Ishikawa (cell line): ENCODE results near the gene KHSRP.

Source experiments
- CEBPB ChIP-seq: IDR thresholded peaks from 2 replicates; pipeline ENCODE4 v1.6.1; 2012
- CREB1 ChIP-seq: IDR thresholded peaks from 2 replicates; pipeline ENCODE4 v1.6.1; 2012; ENCODE audit warnings: low read depth
- EGR1 ChIP-seq: IDR thresholded peaks from 2 replicates; pipeline ENCODE4 v1.6.1; 2012
- EP300 ChIP-seq: IDR thresholded peaks from 2 replicates; pipeline ENCODE4 v1.6.1; 2012; ENCODE audit warnings: borderline replicate concordance
- FOXM1 ChIP-seq: IDR thresholded peaks from 2 replicates; pipeline ENCODE4 v1.6.1; 2012; ENCODE audit warnings: low read depth, borderline replicate concordance
- NFIC ChIP-seq: IDR thresholded peaks from 2 replicates; pipeline ENCODE4 v1.6.1; 2012
- RAD21 ChIP-seq: IDR thresholded peaks from 2 replicates; pipeline ENCODE4 v1.6.1; 2012; ENCODE audit warnings: low read depth
- TAF1 ChIP-seq: IDR thresholded peaks from 2 replicates; pipeline ENCODE4 v1.6.1; 2012; ENCODE audit warnings: low read depth, mild to moderate bottlenecking
- TCF12 ChIP-seq: IDR thresholded peaks from 2 replicates; pipeline ENCODE4 v1.6.1; 2012; ENCODE audit warnings: low read depth
- TEAD4 ChIP-seq: IDR thresholded peaks from 2 replicates; pipeline ENCODE4 v1.6.1; 2012
- YY1 ChIP-seq: IDR thresholded peaks from 2 replicates; pipeline ENCODE4 v1.6.1; 2012; ENCODE audit warnings: low read depth
- ZBTB7A ChIP-seq: IDR thresholded peaks from 2 replicates; pipeline ENCODE4 v1.6.1; 2012; ENCODE audit warnings: low read depth
- TF ChIP-seq, protein P1 (sequence below): IDR thresholded peaks from 2 replicates; pipeline ENCODE4 v1.6.1; 2012
- TF ChIP-seq, protein P2 (sequence below): IDR thresholded peaks from 2 replicates; pipeline ENCODE4 v1.6.1; 2012; ENCODE audit warnings: low read depth, mild to moderate bottlenecking
- TF ChIP-seq, protein P3 (sequence below): IDR thresholded peaks from 2 replicates; pipeline ENCODE4 v1.6.1; 2012

Gene KHSRP

DNA sequence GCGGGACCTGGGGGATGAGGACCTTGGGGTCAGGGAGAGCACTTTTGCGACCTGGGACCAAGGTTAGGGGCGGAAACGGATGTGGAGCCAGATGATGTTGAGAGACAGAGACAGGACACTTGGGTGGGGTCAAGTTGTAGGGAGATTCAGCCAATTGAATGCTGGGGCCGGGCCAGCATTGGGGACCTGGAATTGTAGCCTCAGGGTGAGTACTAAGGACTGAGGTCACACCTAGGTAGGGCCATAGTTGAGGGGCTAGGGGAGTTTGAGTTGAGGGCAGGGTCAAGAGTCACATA lies 50.9 kb downstream of the KHSRP start:
- TF ChIP-seq, protein P1, sequence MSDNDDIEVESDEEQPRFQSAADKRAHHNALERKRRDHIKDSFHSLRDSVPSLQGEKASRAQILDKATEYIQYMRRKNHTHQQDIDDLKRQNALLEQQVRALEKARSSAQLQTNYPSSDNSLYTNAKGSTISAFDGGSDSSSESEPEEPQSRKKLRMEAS: no peak
- TF ChIP-seq EP300 (no peak), ZBTB7A (0 out of 2 replicates have a peak, but pooled peaks have one; percentile 20)

DNA sequence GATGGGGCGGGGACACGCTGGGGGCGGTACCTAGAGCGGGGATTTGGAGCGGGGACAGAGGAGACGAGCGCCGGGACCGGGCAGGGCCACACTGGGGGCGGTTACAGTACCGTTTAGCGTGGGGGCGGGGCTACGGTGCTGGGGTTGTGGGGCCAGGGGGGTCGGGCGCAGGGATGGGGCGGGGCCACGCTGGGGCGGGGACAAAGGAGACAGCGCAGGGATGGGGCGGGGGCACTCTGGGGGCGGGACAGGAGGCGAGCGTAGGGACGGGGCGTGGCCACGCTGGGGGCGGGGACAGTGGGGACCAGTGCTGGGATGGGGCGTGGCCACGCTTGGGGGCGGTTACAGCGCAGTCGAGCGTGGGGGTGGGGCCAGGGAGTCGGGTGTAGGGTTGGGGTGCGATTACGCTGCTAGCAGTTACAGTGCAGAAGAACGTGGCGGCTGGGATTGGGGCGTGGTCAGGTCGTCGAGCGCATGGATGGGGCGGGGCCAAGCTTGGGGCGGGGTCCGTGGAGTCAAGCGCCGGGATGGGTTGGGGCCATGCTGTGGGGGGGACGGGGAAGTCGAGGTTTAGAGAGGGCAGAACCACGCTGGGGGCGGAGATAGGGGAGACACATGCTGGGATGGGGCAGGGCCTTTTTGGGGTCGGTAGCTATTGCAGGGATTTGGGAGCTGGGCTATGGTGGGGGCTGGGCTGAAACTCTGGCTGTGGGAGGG lies 51.4 kb downstream of the KHSRP start:
- TF ChIP-seq, protein P2, sequence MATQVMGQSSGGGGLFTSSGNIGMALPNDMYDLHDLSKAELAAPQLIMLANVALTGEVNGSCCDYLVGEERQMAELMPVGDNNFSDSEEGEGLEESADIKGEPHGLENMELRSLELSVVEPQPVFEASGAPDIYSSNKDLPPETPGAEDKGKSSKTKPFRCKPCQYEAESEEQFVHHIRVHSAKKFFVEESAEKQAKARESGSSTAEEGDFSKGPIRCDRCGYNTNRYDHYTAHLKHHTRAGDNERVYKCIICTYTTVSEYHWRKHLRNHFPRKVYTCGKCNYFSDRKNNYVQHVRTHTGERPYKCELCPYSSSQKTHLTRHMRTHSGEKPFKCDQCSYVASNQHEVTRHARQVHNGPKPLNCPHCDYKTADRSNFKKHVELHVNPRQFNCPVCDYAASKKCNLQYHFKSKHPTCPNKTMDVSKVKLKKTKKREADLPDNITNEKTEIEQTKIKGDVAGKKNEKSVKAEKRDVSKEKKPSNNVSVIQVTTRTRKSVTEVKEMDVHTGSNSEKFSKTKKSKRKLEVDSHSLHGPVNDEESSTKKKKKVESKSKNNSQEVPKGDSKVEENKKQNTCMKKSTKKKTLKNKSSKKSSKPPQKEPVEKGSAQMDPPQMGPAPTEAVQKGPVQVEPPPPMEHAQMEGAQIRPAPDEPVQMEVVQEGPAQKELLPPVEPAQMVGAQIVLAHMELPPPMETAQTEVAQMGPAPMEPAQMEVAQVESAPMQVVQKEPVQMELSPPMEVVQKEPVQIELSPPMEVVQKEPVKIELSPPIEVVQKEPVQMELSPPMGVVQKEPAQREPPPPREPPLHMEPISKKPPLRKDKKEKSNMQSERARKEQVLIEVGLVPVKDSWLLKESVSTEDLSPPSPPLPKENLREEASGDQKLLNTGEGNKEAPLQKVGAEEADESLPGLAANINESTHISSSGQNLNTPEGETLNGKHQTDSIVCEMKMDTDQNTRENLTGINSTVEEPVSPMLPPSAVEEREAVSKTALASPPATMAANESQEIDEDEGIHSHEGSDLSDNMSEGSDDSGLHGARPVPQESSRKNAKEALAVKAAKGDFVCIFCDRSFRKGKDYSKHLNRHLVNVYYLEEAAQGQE: no peak
- TF ChIP-seq EP300 (no peak), NFIC (no peak), CREB1 (no peak; the same call in 1 of the 2 replicates)
- TF ChIP-seq, protein P1: peak; percentile 44

DNA sequence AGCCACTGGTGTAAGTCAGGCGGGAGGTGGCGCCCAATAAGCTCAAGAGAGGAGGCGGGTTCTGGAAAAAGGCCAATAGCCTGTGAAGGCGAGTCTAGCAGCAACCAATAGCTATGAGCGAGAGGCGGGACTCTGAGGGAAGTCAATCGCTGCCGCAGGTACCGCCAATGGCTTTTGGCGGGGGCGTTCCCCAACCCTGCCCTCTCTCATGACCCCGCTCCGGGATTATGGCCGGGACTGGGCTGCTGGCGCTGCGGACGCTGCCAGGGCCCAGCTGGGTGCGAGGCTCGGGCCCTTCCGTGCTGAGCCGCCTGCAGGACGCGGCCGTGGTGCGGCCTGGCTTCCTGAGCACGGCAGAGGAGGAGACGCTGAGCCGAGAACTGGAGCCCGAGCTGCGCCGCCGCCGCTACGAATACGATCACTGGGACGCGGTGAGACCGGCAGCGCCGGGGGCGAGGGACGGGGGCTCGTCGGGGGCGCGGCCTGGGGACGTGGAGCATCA lies 52.0 kb downstream of the KHSRP start, which contains the start of gene ALKBH7:
Gene ALKBH7 (plus strand): TSS at position 201 of the 502 bp plus-strand sequence. CDS start 27 bp downstream, at position 228.
- TF ChIP-seq YY1: peak; percentile 73
- TF ChIP-seq, protein P1: peak; percentile 64
- peak; percentile 78 for TF ChIP-seq TAF1
- TF ChIP-seq FOXM1: no peak
- peak; percentile 34; the same call in 1 of the 2 replicates for TF ChIP-seq EGR1
- TF ChIP-seq, protein P2: no peak
- TF ChIP-seq NFIC: 0 out of 2 replicates have a peak, but pooled peaks have one; percentile 16

DNA sequence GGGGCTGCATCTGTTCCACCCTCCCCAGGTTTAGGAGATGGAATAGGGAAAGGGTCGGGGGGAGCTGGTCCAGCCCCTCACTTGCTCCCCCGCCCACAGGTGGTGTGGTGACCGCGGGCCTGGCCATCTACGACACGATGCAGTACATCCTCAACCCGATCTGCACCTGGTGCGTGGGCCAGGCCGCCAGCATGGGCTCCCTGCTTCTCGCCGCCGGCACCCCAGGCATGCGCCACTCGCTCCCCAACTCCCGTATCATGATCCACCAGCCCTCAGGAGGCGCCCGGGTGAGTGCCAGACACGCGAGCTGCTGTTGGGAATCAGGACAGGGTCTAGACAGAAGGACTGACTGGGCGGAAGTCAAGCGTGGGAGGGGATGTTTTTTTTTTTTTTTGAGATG lies 60.3 kb downstream of the KHSRP start:
- TF ChIP-seq, protein P1: no peak
- TF ChIP-seq RAD21 (no peak), TAF1 (no peak), YY1 (no peak), EP300 (no peak), TEAD4 (no peak), CREB1 (no peak), FOXM1 (no peak), EGR1 (no peak), TCF12 (no peak), NFIC (no peak), CEBPB (no peak), ZBTB7A (no peak)
- TF ChIP-seq, protein P3, sequence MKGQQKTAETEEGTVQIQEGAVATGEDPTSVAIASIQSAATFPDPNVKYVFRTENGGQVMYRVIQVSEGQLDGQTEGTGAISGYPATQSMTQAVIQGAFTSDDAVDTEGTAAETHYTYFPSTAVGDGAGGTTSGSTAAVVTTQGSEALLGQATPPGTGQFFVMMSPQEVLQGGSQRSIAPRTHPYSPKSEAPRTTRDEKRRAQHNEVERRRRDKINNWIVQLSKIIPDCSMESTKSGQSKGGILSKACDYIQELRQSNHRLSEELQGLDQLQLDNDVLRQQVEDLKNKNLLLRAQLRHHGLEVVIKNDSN: no peak
- TF ChIP-seq, protein P2: no peak
